ENCODE results near the gene SLC6A7.

The SLC6A7 gene

GRCh38 chr5:150175536-150175935, 14.3 kb upstream of the SLC6A7 start:
- no peak for DNase-seq

GRCh38 chr5:150176745-150177477, 13.0 kb upstream of the SLC6A7 start:
- DNase-seq: no peak

GRCh38 chr5:150177721-150178120, 12.1 kb upstream of the SLC6A7 start:
- no peak for DNase-seq

- no peak for DNase-seq
Measured at GRCh38 chr5:150178262-150178661, 11.6 kb upstream of the SLC6A7 start.

- DNase-seq: no peak
Measured at GRCh38 chr5:150179019-150179620, 10.7 kb upstream of the SLC6A7 start.

GRCh38 chr5:150180241-150181026, 9.4 kb upstream of the SLC6A7 start:
- no peak for DNase-seq

- no peak for DNase-seq
Measured at GRCh38 chr5:150181027-150181426, 8.8 kb upstream of the SLC6A7 start.

- no peak for DNase-seq
Measured at GRCh38 chr5:150181766-150182545, 7.9 kb upstream of the SLC6A7 start.

- DNase-seq: no peak
Measured at GRCh38 chr5:150182774-150183173, 7.1 kb upstream of the SLC6A7 start.

GRCh38 chr5:150183436-150183835, 6.4 kb upstream of the SLC6A7 start:
- DNase-seq: no peak

- DNase-seq: no peak
Measured at GRCh38 chr5:150184006-150184405, 5.9 kb upstream of the SLC6A7 start.

GRCh38 chr5:150184990-150185912, 4.6 kb upstream of the SLC6A7 start:
- DNase-seq: no peak

- DNase-seq: no peak
Measured at GRCh38 chr5:150186137-150186536, 3.7 kb upstream of the SLC6A7 start.

- DNase-seq: no peak
Measured at GRCh38 chr5:150186897-150187296, 3.0 kb upstream of the SLC6A7 start.

- DNase-seq: no peak
Measured at GRCh38 chr5:150188146-150188842, 1.6 kb upstream of the SLC6A7 start.

GRCh38 chr5:150189326-150189725, 536 bp upstream of the SLC6A7 start:
- DNase-seq: no peak

- DNase-seq: no peak
Measured at GRCh38 chr5:150190503-150190979, 679 bp downstream of the SLC6A7 start.

- DNase-seq: no peak
Measured at GRCh38 chr5:150190987-150191386, 1.1 kb downstream of the SLC6A7 start.

GRCh38 chr5:150192462-150192861, 2.6 kb downstream of the SLC6A7 start:
- DNase-seq: no peak

- no peak for DNase-seq
Measured at GRCh38 chr5:150195736-150196485, 6.0 kb downstream of the SLC6A7 start.

All from activated CD8-positive, alpha-beta memory T cell treated with anti-CD3 and anti-CD28 coated beads for 24 hours (primary cell).